Tibial nerve (tissue), 4 donors: ENCODE data around the gene ALOX15B.

ENCODE experiments used
- EP300 ChIP-seq, 2 donors: sonication (generic); formaldehyde crosslinking; IDR thresholded peaks; one replicate each; pipeline ENCODE4 v1.6.1; 2017; ENCODE audit warnings: antibody characterized with exemption in 2 of 2, mild to moderate bottlenecking in 1 of 2
- POLR2A ChIP-seq, 2 donors: fragments of 450-650 bp; IDR thresholded peaks; one replicate each; pipeline ENCODE4 v1.6.1; 2017; ENCODE audit warnings: antibody characterized with exemption in 2 of 2, mild to moderate bottlenecking in 2 of 2, moderate library complexity in 2 of 2
- TF ChIP-seq, protein P1 (sequence below), 5 experiments: fragments of 200-600 bp in 3 of 5; fragments of 450-650 bp in 2 of 5; sonication (generic) in 3 of 5; IDR thresholded peaks; one replicate each; pipeline ENCODE4 v1.5.1; 2016 to 2019; ENCODE audit warnings: antibody characterized with exemption in 5 of 5, mild to moderate bottlenecking in 3 of 5, moderate library complexity in 2 of 5

DNA sequence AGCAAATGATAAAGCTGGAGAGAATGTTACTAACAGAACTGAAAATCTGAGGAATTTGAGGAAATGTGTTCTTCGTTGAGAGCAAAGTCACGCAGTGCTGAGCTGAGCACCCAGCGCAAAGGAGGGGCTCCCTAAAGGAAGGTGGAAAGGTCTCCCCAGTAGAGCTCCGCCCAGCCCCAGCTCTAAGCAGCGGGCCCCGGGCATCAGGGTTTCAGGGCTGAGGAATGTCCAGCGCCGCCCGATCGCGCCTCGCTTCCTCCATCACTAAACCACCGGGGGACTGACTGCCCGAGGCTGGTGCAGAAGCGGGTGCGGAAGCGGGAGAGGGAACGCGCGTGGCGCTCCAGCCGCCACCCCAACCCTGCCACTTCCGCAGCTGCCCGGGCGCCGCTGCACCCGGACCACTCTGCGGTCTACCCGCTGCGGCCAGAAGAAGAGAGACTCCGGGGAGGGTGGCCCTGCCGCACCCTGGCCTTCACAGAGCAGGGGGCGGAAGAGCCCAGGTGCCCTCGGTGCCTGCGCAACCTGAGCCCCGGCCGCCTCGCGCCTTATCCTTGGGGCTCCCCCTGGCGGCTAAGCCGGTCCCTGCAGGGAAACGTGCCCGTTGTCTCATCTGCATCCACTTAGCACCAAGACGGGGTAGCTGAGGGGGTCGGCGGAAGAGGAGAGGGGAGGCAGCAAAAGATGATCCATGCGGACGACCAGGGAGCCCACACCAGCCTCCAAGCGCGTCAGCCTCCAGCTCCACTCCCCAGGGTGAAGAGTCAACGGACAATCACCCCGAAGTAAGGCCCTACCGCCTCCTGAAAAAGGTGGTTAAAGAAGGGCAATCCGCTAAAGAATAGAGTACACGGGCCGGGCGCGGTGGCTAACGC is 48.8 kb upstream of the ALOX15B start:
- TF ChIP-seq, protein P1, sequence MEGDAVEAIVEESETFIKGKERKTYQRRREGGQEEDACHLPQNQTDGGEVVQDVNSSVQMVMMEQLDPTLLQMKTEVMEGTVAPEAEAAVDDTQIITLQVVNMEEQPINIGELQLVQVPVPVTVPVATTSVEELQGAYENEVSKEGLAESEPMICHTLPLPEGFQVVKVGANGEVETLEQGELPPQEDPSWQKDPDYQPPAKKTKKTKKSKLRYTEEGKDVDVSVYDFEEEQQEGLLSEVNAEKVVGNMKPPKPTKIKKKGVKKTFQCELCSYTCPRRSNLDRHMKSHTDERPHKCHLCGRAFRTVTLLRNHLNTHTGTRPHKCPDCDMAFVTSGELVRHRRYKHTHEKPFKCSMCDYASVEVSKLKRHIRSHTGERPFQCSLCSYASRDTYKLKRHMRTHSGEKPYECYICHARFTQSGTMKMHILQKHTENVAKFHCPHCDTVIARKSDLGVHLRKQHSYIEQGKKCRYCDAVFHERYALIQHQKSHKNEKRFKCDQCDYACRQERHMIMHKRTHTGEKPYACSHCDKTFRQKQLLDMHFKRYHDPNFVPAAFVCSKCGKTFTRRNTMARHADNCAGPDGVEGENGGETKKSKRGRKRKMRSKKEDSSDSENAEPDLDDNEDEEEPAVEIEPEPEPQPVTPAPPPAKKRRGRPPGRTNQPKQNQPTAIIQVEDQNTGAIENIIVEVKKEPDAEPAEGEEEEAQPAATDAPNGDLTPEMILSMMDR (IDR thresholded peaks at IDR 0.05) = peak; percentile 93 to 97 (median 96)
- peak in 1 of 2 donors; percentile 27 for TF ChIP-seq EP300 (IDR thresholded peaks at IDR 0.05)
- TF ChIP-seq POLR2A (IDR thresholded peaks at IDR 0.05) = no peak
